SU-DHL-6 (cell line): ENCODE measurements around the gene TTC9B.

Experiments used
- EZH2phosphoT487 ChIP-seq: fragments of 200-600 bp; sonication (generic), shearing (Covaris generic); conservative IDR thresholded peaks from 2 replicates; pipeline ENCODE4 v1.6.1; 2018; ENCODE audit warnings: mild to moderate bottlenecking, antibody characterized with exemption, low read length, moderate library complexity, mixed read lengths
- TF ChIP-seq, protein P1 (sequence below): fragments of 200-600 bp; sonication (generic); IDR thresholded peaks from one replicate; pipeline ENCODE4 v1.5.1; 2017; ENCODE audit warnings: antibody characterized with exemption, mild to moderate bottlenecking, low read length, moderate library complexity; ENCODE audit not compliant: insufficient read depth, poor library complexity, severe bottlenecking

DNA sequence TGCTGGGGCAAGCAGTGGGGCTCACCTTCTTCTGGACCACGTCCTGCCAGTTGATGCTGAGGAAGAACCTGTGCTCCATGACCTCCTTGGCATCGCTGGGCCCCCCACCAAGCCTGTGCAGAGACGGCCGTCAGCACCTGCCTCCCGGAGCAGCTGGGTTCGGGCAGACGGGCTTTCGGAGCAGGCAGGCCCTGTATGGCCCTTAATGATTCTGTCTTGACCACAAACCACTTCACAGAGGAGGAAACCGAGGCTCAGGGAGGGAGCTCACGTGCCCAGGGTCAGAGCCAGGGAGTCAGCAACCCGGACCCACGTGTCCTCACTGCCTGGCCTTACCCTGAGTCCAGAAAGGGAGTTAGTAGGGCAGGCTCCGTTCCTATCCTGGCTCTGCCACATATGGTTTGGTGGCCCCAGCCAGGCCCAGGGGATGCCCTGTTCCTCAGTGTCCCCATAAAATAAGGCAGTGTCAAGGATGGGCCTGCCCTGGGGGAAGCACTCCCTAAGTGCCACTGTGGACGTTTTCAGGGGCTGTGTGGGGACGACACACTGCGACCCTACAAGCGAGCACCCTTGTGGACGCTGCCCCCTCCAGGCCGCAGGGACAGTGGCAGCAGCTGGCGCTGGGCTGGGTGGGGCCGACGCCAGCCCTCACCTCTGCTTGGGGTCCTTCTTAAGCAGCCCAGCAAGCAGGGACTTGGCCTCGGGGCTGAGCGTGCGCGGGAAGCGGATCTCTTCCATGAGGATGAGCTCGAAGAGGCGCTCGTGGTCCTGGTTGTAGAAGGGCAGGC is 17.2 kb upstream of the TTC9B start:
- TF ChIP-seq, protein P1, sequence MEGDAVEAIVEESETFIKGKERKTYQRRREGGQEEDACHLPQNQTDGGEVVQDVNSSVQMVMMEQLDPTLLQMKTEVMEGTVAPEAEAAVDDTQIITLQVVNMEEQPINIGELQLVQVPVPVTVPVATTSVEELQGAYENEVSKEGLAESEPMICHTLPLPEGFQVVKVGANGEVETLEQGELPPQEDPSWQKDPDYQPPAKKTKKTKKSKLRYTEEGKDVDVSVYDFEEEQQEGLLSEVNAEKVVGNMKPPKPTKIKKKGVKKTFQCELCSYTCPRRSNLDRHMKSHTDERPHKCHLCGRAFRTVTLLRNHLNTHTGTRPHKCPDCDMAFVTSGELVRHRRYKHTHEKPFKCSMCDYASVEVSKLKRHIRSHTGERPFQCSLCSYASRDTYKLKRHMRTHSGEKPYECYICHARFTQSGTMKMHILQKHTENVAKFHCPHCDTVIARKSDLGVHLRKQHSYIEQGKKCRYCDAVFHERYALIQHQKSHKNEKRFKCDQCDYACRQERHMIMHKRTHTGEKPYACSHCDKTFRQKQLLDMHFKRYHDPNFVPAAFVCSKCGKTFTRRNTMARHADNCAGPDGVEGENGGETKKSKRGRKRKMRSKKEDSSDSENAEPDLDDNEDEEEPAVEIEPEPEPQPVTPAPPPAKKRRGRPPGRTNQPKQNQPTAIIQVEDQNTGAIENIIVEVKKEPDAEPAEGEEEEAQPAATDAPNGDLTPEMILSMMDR = no peak
- no peak for TF ChIP-seq EZH2phosphoT487
